NCI-H446 (cell line): ENCODE measurements around the gene SURF1.
"Not testable (repeated sequence)": the region's sequence is repeated elsewhere in the genome, so short reads cannot be mapped to it uniquely, and the experiment has no call there.

Experiments used
- DNase-seq, 2 experiments: peaks; one replicate each; lab custom pipeline; 2025; lab: John Stamatoyannopoulos, UW

Gene SURF1

GRCh38 chr9:133383438-133383837 lies 27.2 kb upstream of the SURF1 start:
- no peak for DNase-seq

- no peak for DNase-seq
Observed at GRCh38 chr9:133382507-133383141, 26.3 kb upstream of the SURF1 start.

- no peak for DNase-seq
Observed at GRCh38 chr9:133380734-133381133, 24.4 kb upstream of the SURF1 start.

- DNase-seq = no peak
Observed at GRCh38 chr9:133379153-133380086, 23.1 kb upstream of the SURF1 start.

GRCh38 chr9:133378408-133378962 lies 22.2 kb upstream of the SURF1 start:
- DNase-seq = no peak

- no peak for DNase-seq
Observed at GRCh38 chr9:133377721-133378216, 21.5 kb upstream of the SURF1 start.

- DNase-seq = not testable (repeated sequence)
Observed at GRCh38 chr9:133377280-133377679, 21.0 kb upstream of the SURF1 start.

GRCh38 chr9:133375724-133376654 lies 19.7 kb upstream of the SURF1 start, which contains the start of the genes STKLD1 and SURF4:
TSS of gene STKLD1 (plus strand) at chr9:133376366. CDS start at chr9:133376474, 108 bp downstream.
TSS of gene SURF4 (minus strand) at chr9:133376060. CDS start at chr9:133375969, 91 bp downstream.
- DNase-seq = peak; percentile 75 to 93

GRCh38 chr9:133375116-133375723 lies 18.9 kb upstream of the SURF1 start:
- no peak for DNase-seq

- no peak for DNase-seq
Observed at GRCh38 chr9:133374612-133375115, 18.4 kb upstream of the SURF1 start.

GRCh38 chr9:133372144-133372543 lies 15.9 kb upstream of the SURF1 start:
- no peak for DNase-seq

- no peak for DNase-seq
Observed at GRCh38 chr9:133371261-133371711, 15.0 kb upstream of the SURF1 start.

- DNase-seq = no peak
Observed at GRCh38 chr9:133370685-133371084, 14.4 kb upstream of the SURF1 start.

GRCh38 chr9:133369933-133370332 lies 13.6 kb upstream of the SURF1 start:
- no peak for DNase-seq

- no peak for DNase-seq
Observed at GRCh38 chr9:133369422-133369821, 13.1 kb upstream of the SURF1 start.

GRCh38 chr9:133368249-133368881 lies 12.1 kb upstream of the SURF1 start:
- no peak for DNase-seq

GRCh38 chr9:133367778-133368177 lies 11.5 kb upstream of the SURF1 start:
- no peak for DNase-seq

GRCh38 chr9:133367221-133367620 lies 10.9 kb upstream of the SURF1 start:
- DNase-seq = no peak

- no peak for DNase-seq
Observed at GRCh38 chr9:133366435-133366834, 10.1 kb upstream of the SURF1 start.

GRCh38 chr9:133362359-133363044 lies 6.2 kb upstream of the SURF1 start:
- no peak for DNase-seq
